Neural crest cell (in vitro differentiated cells): ENCODE measurements around the gene PCBP3. TPM values are rescaled to one million over a fixed set of nuclear protein-coding genes. Genes with fewer than 3 reads are reported as not detected.
"Not testable (repeated sequence)": the region's sequence is repeated elsewhere in the genome, so short reads cannot be mapped to it uniquely, and the experiment has no call there.

Source experiments
- DNase-seq: peaks from one replicate; pipeline ENCODE4 v3.0.0; 2021; ENCODE audit warnings: low read depth, mixed read lengths, low spot score
- H3K27ac Mint-ChIP-seq: one replicate; pipeline ENCODE4 v1.8.0; 2021; ENCODE audit warnings: mild to moderate bottlenecking, mixed read lengths; ENCODE audit not compliant: unreplicated experiment
- H3K27me3 Mint-ChIP-seq: 2 replicates; pipeline ENCODE4 v1.8.0; 2021; ENCODE audit warnings: low read depth, mild to moderate bottlenecking, mixed read lengths
- H3K36me3 Mint-ChIP-seq: 2 replicates; pipeline ENCODE4 v1.8.0; 2021; ENCODE audit warnings: low read depth, mild to moderate bottlenecking, mixed read lengths
- H3K4me1 Mint-ChIP-seq: 2 replicates; pipeline ENCODE4 v1.8.0; 2021; ENCODE audit warnings: mixed read lengths
- H3K4me3 Mint-ChIP-seq: one replicate; pipeline ENCODE4 v1.8.0; 2021; ENCODE audit warnings: mild to moderate bottlenecking, mixed read lengths
- H3K9me3 Mint-ChIP-seq: 2 replicates; pipeline ENCODE4 v1.8.0; 2021; ENCODE audit warnings: mixed read lengths
- CTCF ChIP-seq: fragments of 200-600 bp; sonication (generic); conservative IDR thresholded peaks from 2 replicates; pipeline ENCODE4 v1.5.0; 2021; ENCODE audit warnings: antibody characterized with exemption, mild to moderate bottlenecking
- total RNA-seq: library from RNA; stranded (reverse); gene quantifications from 2 replicates; pipeline ENCODE4 v1.2.1, GENCODE V29; 2021

PCBP3 gene
- total RNA-seq, 1 donor from 2014 or later, result 5.1 TPM

GRCh38 chr21:45617021-45617921, 26.3 kb upstream of the PCBP3 start:
- H3K27ac Mint-ChIP-seq, result peak overlapping the region; percentile 19
- peaks cover 7% of the 10 kb centered on the region for H3K27me3 Mint-ChIP-seq
- no peaks in the 10 kb centered on the region for H3K36me3 Mint-ChIP-seq
- DNase-seq, result no peak
- H3K4me1 Mint-ChIP-seq, result peaks cover 10% of the 10 kb centered on the region
- H3K9me3 Mint-ChIP-seq, result no peaks in the 10 kb centered on the region
- TF ChIP-seq CTCF, result no peak
- no peak overlapping the region for H3K4me3 Mint-ChIP-seq

- H3K4me3 Mint-ChIP-seq, result no peak overlapping the region
- no peak for TF ChIP-seq CTCF
- no peak for DNase-seq
- H3K9me3 Mint-ChIP-seq, result no peaks in the 10 kb centered on the region
- no peak overlapping the region for H3K27ac Mint-ChIP-seq
- H3K4me1 Mint-ChIP-seq, result peaks cover 10% of the 10 kb centered on the region
- peaks cover 5% of the 10 kb centered on the region for H3K27me3 Mint-ChIP-seq
- no peaks in the 10 kb centered on the region for H3K36me3 Mint-ChIP-seq
These were observed 25.2 kb upstream of the PCBP3 start for GRCh38 chr21:45618287-45618686.

GRCh38 chr21:45618846-45619485, 24.6 kb upstream of the PCBP3 start:
- no peak overlapping the region for H3K4me3 Mint-ChIP-seq
- no peak for TF ChIP-seq CTCF
- peaks cover 10% of the 10 kb centered on the region for H3K4me1 Mint-ChIP-seq
- no peak for DNase-seq
- H3K9me3 Mint-ChIP-seq, result no peaks in the 10 kb centered on the region
- H3K36me3 Mint-ChIP-seq, result no peaks in the 10 kb centered on the region
- H3K27ac Mint-ChIP-seq, result no peak overlapping the region
- peaks cover 3% of the 10 kb centered on the region for H3K27me3 Mint-ChIP-seq

DNA sequence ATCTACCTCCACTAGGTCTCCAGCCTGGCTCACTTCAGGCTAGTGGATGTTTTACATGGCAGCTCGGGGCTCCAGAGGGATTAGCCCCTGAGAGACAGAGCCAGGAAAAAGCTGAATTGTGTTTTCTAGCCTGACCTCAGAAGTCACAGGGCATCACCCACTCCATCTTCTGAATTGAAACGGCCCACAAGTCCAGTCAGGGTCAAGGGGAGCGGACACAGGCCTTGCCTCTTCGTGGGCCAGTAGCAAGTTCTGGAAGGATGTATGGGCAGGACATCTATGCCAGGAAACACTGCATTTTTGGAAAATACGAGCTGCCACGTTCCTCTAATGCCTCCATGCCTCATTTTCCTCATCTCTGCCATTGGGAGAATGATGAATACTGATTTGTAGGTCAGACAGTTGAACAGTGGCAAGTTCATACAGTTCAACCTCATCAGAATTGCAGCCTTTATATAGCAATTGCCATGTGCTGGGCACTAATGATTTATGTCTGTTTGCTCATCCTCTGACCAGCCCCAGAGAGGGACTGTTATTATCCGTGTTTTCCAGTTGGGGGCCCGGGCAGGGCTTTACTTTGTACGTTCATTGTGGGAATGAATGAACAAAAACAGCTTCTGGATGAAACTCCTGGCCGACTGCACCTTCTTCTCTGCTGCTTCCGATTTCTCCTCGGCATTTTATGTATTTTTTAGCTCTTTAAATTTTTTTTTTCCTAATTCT, 23.2 kb upstream of the PCBP3 start:
- no peak for DNase-seq
- Mint-ChIP-seq H3K9me3 (no peaks in the 10 kb centered on the region), H3K27ac (no peak overlapping the region), H3K27me3 (peaks cover 7% of the 10 kb centered on the region), H3K4me3 (no peak overlapping the region), H3K4me1 (peaks cover 10% of the 10 kb centered on the region), H3K36me3 (no peaks in the 10 kb centered on the region)
- no peak for TF ChIP-seq CTCF

- H3K9me3 Mint-ChIP-seq, H3K27ac Mint-ChIP-seq, H3K36me3 Mint-ChIP-seq, DNase-seq, H3K4me3 Mint-ChIP-seq: not testable (repeated sequence)
- Mint-ChIP-seq H3K4me1 (peaks cover 10% of the 10 kb centered on the region), H3K27me3 (peaks cover 14% of the 10 kb centered on the region)
These were observed 21.8 kb upstream of the PCBP3 start for GRCh38 chr21:45621435-45622331.
